K562 (cell line): Measurements from ENCODE around the gene ZNF366. TPM values are rescaled to one million over a fixed set of nuclear protein-coding genes. Genes with fewer than 3 reads are reported as not detected.

Experiments
- ATAC-seq: fragments of 200-7000 bp; cut with Tn5 transposase; 3 replicates; pipeline ENCODE4 v1.9.1; 2020; ENCODE audit warnings: moderate library complexity
- BruUV-seq: library from RNA; stranded (reverse); fragments of 400-500 nt; replicated peaks from 2 replicates; lab custom pipeline; 2021; lab: Mats Ljungman, UMichigan
- CTCF ChIA-PET: fragments of 300-600 bp; formaldehyde crosslinking; extraction: SDS; loops from one replicate; lab custom pipeline; 2021; ENCODE audit warnings: low intra/inter-chr PET ratio; lab: Yijun Ruan, JAX
- POLR2A ChIA-PET: fragments of 300-600, 350-650 bp; sonication (Branson Sonifier 250); formaldehyde crosslinking; extraction: SDS; loops from one replicate; lab custom pipeline; 2021; ENCODE audit warnings: antibody characterized with exemption, inconsistent platforms; lab: Yijun Ruan, JAX
- DNase-seq, 4 experiments: peaks; one replicate each; pipeline versions ENCODE4 v3.0.0 to v3.0.0-alpha.2; 2011 to 2018; ENCODE audit warnings: low spot score in 3 of 4, mixed read lengths in 3 of 4; ENCODE audit errors: extremely low read depth in 1 of 4
- FAIRE-seq: peaks from 2 replicates; lab custom pipeline; 2011; peaks lifted over from hg19 to GRCh38; lab: Jason Lieb, UNC
- H2AFZ ChIP-seq: 2 replicates; pipeline ENCODE4 v1.6.0; 2011; ENCODE audit warnings: low read depth, low read length, control low read depth, inconsistent platforms
- H3K27ac ChIP-seq: fragments of 200-600 bp; 3 replicates; pipeline ENCODE4 v1.8.0; 2011; ENCODE audit warnings: low read depth, mild to moderate bottlenecking, control low read depth, inconsistent platforms, low read length, moderate library complexity, mixed read lengths; ENCODE audit errors: extremely low read depth
- H3K27me3 ChIP-seq, 2 experiments: fragments of 300-600 bp in 1 of 2; 2 replicates in 1 of 2; 3 replicates in 1 of 2; pipeline versions ENCODE4 v1.6.0 to v1.8.0; 2011; ENCODE audit warnings: inconsistent platforms in 2 of 2, low read length in 2 of 2, mild to moderate bottlenecking in 1 of 2, mixed read lengths in 1 of 2, moderate library complexity in 1 of 2; ENCODE audit not compliant: control insufficient read depth in 2 of 2, insufficient read depth in 2 of 2
- H3K36me3 ChIP-seq: fragments of 300-600 bp; 3 replicates; pipeline ENCODE4 v1.8.0; 2011; ENCODE audit warnings: mild to moderate bottlenecking, low read length, inconsistent platforms; ENCODE audit not compliant: control insufficient read depth, insufficient read depth
- H3K4me1 ChIP-seq, 2 experiments: fragments of 200-600 bp in 1 of 2; replicated peaks in 1 of 2; 2 replicates in 1 of 2; 3 replicates in 1 of 2; pipeline versions ENCODE4 v1.5.1 to v1.8.0; 2011; ENCODE audit warnings: inconsistent platforms in 2 of 2, low read length in 2 of 2, mild to moderate bottlenecking in 1 of 2, mixed read lengths in 1 of 2, moderate library complexity in 1 of 2; ENCODE audit not compliant: control insufficient read depth in 2 of 2, insufficient read depth in 2 of 2
- H3K4me2 ChIP-seq: 2 replicates; pipeline ENCODE4 v1.6.1; 2011; ENCODE audit warnings: low read length, control low read depth, inconsistent platforms, mixed read lengths; ENCODE audit not compliant: insufficient read depth
- H3K4me3 ChIP-seq: fragments of 200-600 bp; sonication (generic), shearing (Covaris generic); 2 replicates; pipeline ENCODE4 v1.5.1; 2016; ENCODE audit warnings: control low read depth, inconsistent platforms
- H3K79me2 ChIP-seq: fragments of 200-600 bp; 3 replicates; pipeline ENCODE4 v1.8.0; 2011; ENCODE audit warnings: low read length, inconsistent platforms; ENCODE audit not compliant: control insufficient read depth, insufficient read depth
- H3K9ac ChIP-seq, 2 experiments: 2 replicates each; pipeline versions ENCODE4 v1.6.0 to v1.6.1; 2011; ENCODE audit warnings: low read depth in 2 of 2, low read length in 2 of 2, control low read depth in 1 of 2, inconsistent platforms in 1 of 2, mild to moderate bottlenecking in 1 of 2, mixed read lengths in 1 of 2; ENCODE audit not compliant: insufficient read depth in 1 of 2
- H3K9me1 ChIP-seq: one replicate; pipeline ENCODE4 v1.6.0; 2011; ENCODE audit warnings: inconsistent platforms, mild to moderate bottlenecking, low read length, moderate library complexity; ENCODE audit not compliant: control insufficient read depth, insufficient read depth
- H3K9me3 ChIP-seq: replicated peaks from 2 replicates; pipeline ENCODE4 v1.5.1; 2011; ENCODE audit warnings: low read depth, low read length, inconsistent platforms; ENCODE audit not compliant: control insufficient read depth, insufficient read depth
- H4K20me1 ChIP-seq: replicated peaks from 2 replicates; pipeline ENCODE4 v1.6.1; 2011; ENCODE audit warnings: low read length, inconsistent platforms, mixed read lengths; ENCODE audit not compliant: control insufficient read depth, insufficient read depth
- CUX1 ChIP-seq: fragments of 200-800 bp; sonication (Bioruptor generic); IDR thresholded peaks from 2 replicates; pipeline ENCODE4 v1.6.1; 2016; ENCODE audit warnings: missing genetic modification characterization, missing compliant biosample characterization
- ELK3 ChIP-seq: fragments of 450-650 bp; formaldehyde crosslinking; IDR thresholded peaks from 2 replicates; pipeline ENCODE4 v1.4.0; 2020; ENCODE audit warnings: mild to moderate bottlenecking
- FOSL1 ChIP-seq: fragments of 200-800 bp; sonication (Bioruptor generic); conservative IDR thresholded peaks from 2 replicates; pipeline ENCODE4 v1.6.1; 2016; ENCODE audit warnings: missing genetic modification characterization, missing compliant biosample characterization
- SIRT6 ChIP-seq: IDR thresholded peaks from one replicate; pipeline ENCODE4 v1.6.1; 2012; ENCODE audit warnings: low read depth, mild to moderate bottlenecking, control low read depth, inconsistent platforms, low read length, moderate library complexity
- ZKSCAN1 ChIP-seq: fragments of 150-350 bp; IDR thresholded peaks from 2 replicates; pipeline ENCODE4 v1.6.1; 2016; ENCODE audit warnings: low read depth, low read length
- ZNF764 ChIP-seq: fragments of 250-450 bp; sonication (Bioruptor Pico); IDR thresholded peaks from 2 replicates; pipeline ENCODE4 v1.4.0; 2020; ENCODE audit warnings: low read depth, mild to moderate bottlenecking, moderate library complexity
- ZZZ3 ChIP-seq: fragments of 450-650 bp; IDR thresholded peaks from 2 replicates; pipeline ENCODE4 v1.6.1; 2016; ENCODE audit warnings: antibody characterized with exemption, mild to moderate bottlenecking, moderate library complexity
- WGBS: fragments of 100-300 bp; shearing (Covaris generic); methylation state at CpG from one replicate; pipeline ENCODE4 v1.1.6; 2016; ENCODE audit warnings: low coverage, mixed read lengths; ENCODE audit not compliant: insufficient coverage; ENCODE audit errors: missing lambda C conversion rate; 5-methylcytosine and 5-hydroxymethylcytosine counted together
- in situ Hi-C: fragments of 300-500 bp; cut with MboI; formaldehyde crosslinking; loops from 4 replicates; pipeline ENCODE4 v1.15.0; 2018; ENCODE audit warnings: inconsistent platforms, mixed read lengths
- intact Hi-C: fragments of 100-400 bp; cut with micrococcal nuclease; formaldehyde crosslinking; loops from 2 replicates; pipeline ENCODE4 v1.14.2; 2022
- polyA plus RNA-seq, 8 experiments: library from polyadenylated mRNA; depleted of rRNA in 4 of 8; stranded (reverse) in 5 of 8; unstranded in 3 of 8; fragments of >200 nt; fragmentation: Nextera tagmentation in 2 of 8; fragmentation: Illumina TruSeq in 1 of 8; extraction: Ambion mirVana in 2 of 8; extraction: Trizol in 1 of 8; gene quantifications; 2 replicates each; pipeline versions ENCODE4 v1.2.1 to v1.2.3, GENCODE V29; 2011 to 2014; ENCODE audit warnings: inconsistent platforms in 1 of 8, missing spikeins in 1 of 8
- total RNA-seq, 7 experiments: library from RNA; depleted of rRNA in 6 of 7; stranded (reverse); fragments of >200 nt in 6 of 7; fragmentation: Illumina TruSeq in 2 of 7; extraction: Trizol in 2 of 7; gene quantifications; 2 replicates each; pipeline versions ENCODE4 v1.2.1 to v1.2.3, GENCODE V29; 2011 to 2021; ENCODE audit warnings: low replicate concordance in 1 of 7

The ZNF366 gene
- total and polyA plus RNA-seq, 9 of the 15 experiments (the other 6 are each of a cell fraction or from before 2014, with no cell fraction given) = not detected

- in situ Hi-C loops = no loop called here
- H3K9me3 ChIP-seq = no peaks in the 10 kb centered on the region
- H3K4me3 ChIP-seq = no peak overlapping the region
- H3K36me3 ChIP-seq = no peaks in the 10 kb centered on the region
- no peak for DNase-seq
- no peak overlapping the region for H2AFZ ChIP-seq
- no peak overlapping the region for H3K27ac ChIP-seq
- no TSS peak for BruUV-seq
- no peak for ATAC-seq
- peak; percentile 27; the same call in 1 of the 2 replicates for TF ChIP-seq FOSL1 (tag)
- TF ChIP-seq SIRT6 = no peak
- no peak for TF ChIP-seq ZZZ3
- H3K4me1 ChIP-seq = peaks cover 0 to 3% of the 10 kb centered on the region in 2 experiments; a peak in 4 of 5 replicates
- FAIRE-seq = no peak
- no peak overlapping the region for H3K4me2 ChIP-seq
- H3K79me2 ChIP-seq = no peaks in the 10 kb centered on the region
- H4K20me1 ChIP-seq = no peaks in the 10 kb centered on the region
- peaks cover 0 to 6% of the 10 kb centered on the region in 2 experiments; a peak in 1 of 5 replicates for H3K27me3 ChIP-seq
- no peak overlapping the region for H3K9ac ChIP-seq
- POLR2A ChIA-PET = interaction anchor here (0.6 kb wide), 1 partner anchor 312 kb away, joined by 3 read pairs; no protein-coding TSS in a partner anchor
- intact Hi-C loops = no loop called here
- WGBS = 68% methylated on average over 3 of the region's 3 CpGs
- no peaks in the 10 kb centered on the region for H3K9me1 ChIP-seq
- CTCF ChIA-PET = no interaction called here
Observed at GRCh38 chr5:72441862-72442540, 65.2 kb downstream of the ZNF366 start.

GRCh38 chr5:72441094-72441723 lies 66.0 kb downstream of the ZNF366 start:
- no peak overlapping the region for H3K9ac ChIP-seq
- no peak for FAIRE-seq
- peaks cover 0 to 3% of the 10 kb centered on the region in 2 experiments; a peak in 4 of 5 replicates for H3K4me1 ChIP-seq
- peaks cover 0 to 6% of the 10 kb centered on the region in 2 experiments; a peak in 2 of 5 replicates for H3K27me3 ChIP-seq
- ChIA-PET POLR2A (interaction anchor here (0.6 to 1.6 kb wide), 2 partner anchors 27 to 823 kb away, joined by 3 to 5 read pairs; no protein-coding TSS in a partner anchor), CTCF (no interaction called here)
- WGBS = 14% methylated on average over 4 of the region's 4 CpGs
- no peak for ATAC-seq
- DNase-seq = no peak
- no peak overlapping the region for H2AFZ ChIP-seq
- H3K9me1 ChIP-seq = no peaks in the 10 kb centered on the region
- no TSS peak for BruUV-seq
- H3K36me3 ChIP-seq = no peaks in the 10 kb centered on the region
- intact Hi-C loops = no loop called here
- no peak overlapping the region for H3K4me3 ChIP-seq
- no peak overlapping the region for H3K4me2 ChIP-seq
- H3K79me2 ChIP-seq = no peaks in the 10 kb centered on the region
- in situ Hi-C loops = no loop called here
- no peaks in the 10 kb centered on the region for H3K9me3 ChIP-seq
- H3K27ac ChIP-seq = no peak overlapping the region
- H4K20me1 ChIP-seq = no peaks in the 10 kb centered on the region
- no peak for TF ChIP-seq ELK3 (CRISPR knock-in tag)
- TF ChIP-seq ZKSCAN1 = peak; percentile 92
- no peak for TF ChIP-seq CUX1 (CRISPR knock-in tag)
- TF ChIP-seq ZNF764 = no peak
